Lower leg skin (tissue), 4 donors: ENCODE results near the gene POC1A. TPM values are rescaled to one million over a fixed set of nuclear protein-coding genes. Genes with fewer than 3 reads are reported as not detected.

ENCODE experiments used
- DNase-seq, 2 donors: peaks; one replicate each; pipeline ENCODE4 v3.0.0-alpha.2; 2019; ENCODE audit warnings: low spot score in 2 of 2
- H3K4me3 ChIP-seq: fragments of 200-600 bp; sonication (generic); 2 replicates; pipeline ENCODE4 v1.5.1; 2017; ENCODE audit warnings: mild to moderate bottlenecking, low read depth; ENCODE audit not compliant: poor library complexity, severe bottlenecking
- CTCF ChIP-seq, 3 donors: fragments of 450-650 bp; IDR thresholded peaks; one replicate each; pipeline ENCODE4 v1.5.1; 2016; ENCODE audit warnings: antibody characterized with exemption in 3 of 3, mild to moderate bottlenecking in 3 of 3, moderate library complexity in 2 of 3
- POLR2A ChIP-seq, 2 donors: fragments of 450-650 bp; IDR thresholded peaks; one replicate each; pipeline ENCODE4 v1.6.1; 2016 to 2017; ENCODE audit warnings: antibody characterized with exemption in 2 of 2, mild to moderate bottlenecking in 1 of 2, moderate library complexity in 1 of 2
- WGBS, 2 donors: methylation state at CpG; one replicate each; pipeline ENCODE4 v1.1.5; 2018; 5-methylcytosine and 5-hydroxymethylcytosine counted together
- intact Hi-C: fragments of 100-400 bp; cut with DNase I; formaldehyde crosslinking; loops from one replicate; pipeline ENCODE4 v1.15.0; 2023; ENCODE audit warnings: low total_unique reads
- total RNA-seq, 4 donors: library from RNA; depleted of rRNA; stranded (reverse); fragments of >200 nt; gene quantifications; one replicate each; pipeline ENCODE4 v1.1.0, GENCODE V29; 2016

POC1A gene
- total RNA-seq, 4 donors from 2014 or later, result 1.6 to 4.9 (median 1.9) TPM

GRCh38 chr3:52041118-52041731 is 113.0 kb downstream of the POC1A start:
- intact Hi-C loops, result no loop called here
- no peak for DNase-seq
- H3K4me3 ChIP-seq, result no peak overlapping the region
- no peak for TF ChIP-seq CTCF (IDR thresholded peaks at IDR 0.05)
- no peak for TF ChIP-seq POLR2A (IDR thresholded peaks at IDR 0.05)
- 65 to 71% methylated on average over 10 of the region's 10 CpGs for WGBS, 2 donors

- H3K4me3 ChIP-seq, result no peak overlapping the region
- TF ChIP-seq POLR2A (IDR thresholded peaks at IDR 0.05), result no peak
- no peak for TF ChIP-seq CTCF (IDR thresholded peaks at IDR 0.05)
- no peak for DNase-seq
- intact Hi-C loops, result no loop called here
- 71 to 90% methylated on average over 8 of the region's 8 CpGs for WGBS, 2 donors
Measured at GRCh38 chr3:52040600-52040999, 113.6 kb downstream of the POC1A start.

GRCh38 chr3:52039846-52040245 is 114.4 kb downstream of the POC1A start:
- no peak for DNase-seq
- no peak overlapping the region for H3K4me3 ChIP-seq
- WGBS, 2 donors, result 71 to 89% methylated on average over 2 to 14 of the region's 17 CpGs
- intact Hi-C loops, result no loop called here
- no peak for TF ChIP-seq POLR2A (IDR thresholded peaks at IDR 0.05)
- no peak for TF ChIP-seq CTCF (IDR thresholded peaks at IDR 0.05)

GRCh38 chr3:52039426-52039825 is 114.8 kb downstream of the POC1A start:
- no peak for TF ChIP-seq POLR2A (IDR thresholded peaks at IDR 0.05)
- TF ChIP-seq CTCF (IDR thresholded peaks at IDR 0.05), result no peak
- no peak overlapping the region for H3K4me3 ChIP-seq
- no peak for DNase-seq
- 83 to 94% methylated on average over 4 of the region's 4 CpGs for WGBS, 2 donors
- intact Hi-C loops, result no loop called here

GRCh38 chr3:52038227-52038626 is 116.0 kb downstream of the POC1A start:
- no peak for DNase-seq
- TF ChIP-seq POLR2A (IDR thresholded peaks at IDR 0.05) (no peak), CTCF (IDR thresholded peaks at IDR 0.05) (no peak)
- H3K4me3 ChIP-seq, result no peak overlapping the region
- 73 to 76% methylated on average over 5 to 6 of the region's 6 CpGs for WGBS, 2 donors
- intact Hi-C loops, result no loop called here

GRCh38 chr3:52037291-52037690 is 116.9 kb downstream of the POC1A start:
- intact Hi-C loops, result no loop called here
- no peak for DNase-seq
- WGBS, 2 donors, result 60 to 85% methylated on average over 2 to 4 of the region's 4 CpGs

More at GRCh38 chr3:52037291-52037690, 116.9 kb downstream of the POC1A start:
- TF ChIP-seq POLR2A (IDR thresholded peaks at IDR 0.05), result no peak
- no peak for TF ChIP-seq CTCF (IDR thresholded peaks at IDR 0.05)
- H3K4me3 ChIP-seq, result no peak overlapping the region
